K562 (cell line): ENCODE measurements around the gene C19orf67. TPM values are rescaled to one million over a fixed set of nuclear protein-coding genes. Genes with fewer than 3 reads are reported as not detected.
A peak's percentile ranks its signal among the peaks of the same experiment; 100 is the strongest.

Source experiments
- BDP1 ChIP-seq: IDR thresholded peaks from 3 replicates; pipeline ENCODE4 v1.6.1; 2011; ENCODE audit not compliant: insufficient read length, insufficient read depth
- BHLHE40 ChIP-seq: IDR thresholded peaks from 2 replicates; pipeline ENCODE4 v1.6.1; 2011; ENCODE audit warnings: low read length, improper control_type of control experiment
- CHD2 ChIP-seq: IDR thresholded peaks from 2 replicates; pipeline ENCODE4 v1.6.1; 2011; ENCODE audit warnings: low read depth, low read length
- CREB1 ChIP-seq, 2 experiments: sonication (generic) in 1 of 2; formaldehyde crosslinking in 1 of 2; IDR thresholded peaks; 2 replicates each; pipeline versions ENCODE4 v1.6.1 to v1.8.0; 2012 to 2022; ENCODE audit warnings: inconsistent platforms in 1 of 2, mild to moderate bottlenecking in 1 of 2, missing genetic modification reagents in 1 of 2, moderate library complexity in 1 of 2
- ESRRB ChIP-seq: fragments of 250-450 bp; sonication (Bioruptor Pico); IDR thresholded peaks from 2 replicates; pipeline ENCODE4 v1.5.0; 2020; ENCODE audit warnings: mild to moderate bottlenecking, moderate library complexity, borderline replicate concordance
- FIP1L1 ChIP-seq: fragments of 200-400 bp; formaldehyde crosslinking; IDR thresholded peaks from 2 replicates; pipeline ENCODE4 v1.6.1; 2018; ENCODE audit warnings: mild to moderate bottlenecking, low read depth, low read length; ENCODE audit not compliant: poor library complexity, severe bottlenecking
- GTF2E2 ChIP-seq: fragments of 200-800 bp; sonication (Bioruptor generic); IDR thresholded peaks from 2 replicates; pipeline ENCODE4 v1.6.1; 2016; ENCODE audit warnings: missing genetic modification characterization, missing compliant biosample characterization
- NONO ChIP-seq, 2 experiments: fragments of 200-400 bp in 1 of 2; fragments of 450-650 bp in 1 of 2; formaldehyde crosslinking in 1 of 2; IDR thresholded peaks; 2 replicates each; pipeline ENCODE4 v1.6.1; 2017; ENCODE audit warnings: low read depth in 2 of 2, mild to moderate bottlenecking in 2 of 2, moderate library complexity in 2 of 2, low read length in 1 of 2
- NRF1 ChIP-seq, 2 experiments: fragments of 450-650 bp; IDR thresholded peaks in 1 of 2; conservative IDR thresholded peaks in 1 of 2; 2 replicates each; pipeline ENCODE4 v1.6.1; 2014; ENCODE audit warnings: mild to moderate bottlenecking in 2 of 2
- POLR2G ChIP-seq: fragments of 200-400 bp; formaldehyde crosslinking; IDR thresholded peaks from 2 replicates; pipeline ENCODE4 v1.6.1; 2017; ENCODE audit warnings: low read depth, mild to moderate bottlenecking, antibody characterized with exemption, low read length, moderate library complexity
- RBBP5 ChIP-seq: fragments of 200-600 bp; sonication (generic); IDR thresholded peaks from 2 replicates; pipeline ENCODE4 v1.6.1; 2012; ENCODE audit warnings: borderline replicate concordance, mild to moderate bottlenecking, low read length, control low read depth, inconsistent platforms; ENCODE audit not compliant: insufficient read depth, poor library complexity, severe bottlenecking
- SIN3B ChIP-seq: fragments of 450-650 bp; IDR thresholded peaks from 2 replicates; pipeline ENCODE4 v1.6.1; 2017; ENCODE audit warnings: low read depth, mild to moderate bottlenecking, moderate library complexity
- STAT5A ChIP-seq: IDR thresholded peaks from 2 replicates; pipeline ENCODE4 v1.6.1; 2012; ENCODE audit warnings: low read length, inconsistent platforms, borderline replicate concordance
- ZFP1 ChIP-seq: fragments of 450-650 bp; formaldehyde crosslinking; IDR thresholded peaks from 2 replicates; pipeline ENCODE4 v1.4.0; 2020; ENCODE audit warnings: mild to moderate bottlenecking, mixed read lengths
- ZFX ChIP-seq: sonication (generic); formaldehyde crosslinking; IDR thresholded peaks from 2 replicates; pipeline ENCODE4 v1.8.0; 2022; ENCODE audit warnings: mild to moderate bottlenecking, missing genetic modification reagents, moderate library complexity
- ZNF197 ChIP-seq: fragments of 200-800 bp; sonication (Bioruptor generic); IDR thresholded peaks from 2 replicates; pipeline ENCODE4 v1.6.1; 2016; ENCODE audit warnings: low read depth, missing genetic modification characterization, missing compliant biosample characterization
- ZNF589 ChIP-seq: fragments of 200-800 bp; sonication (Bioruptor generic); IDR thresholded peaks from 2 replicates; pipeline ENCODE4 v1.6.1; 2016; ENCODE audit warnings: low read depth, missing genetic modification characterization, missing compliant biosample characterization
- polyA plus RNA-seq, 8 experiments: library from polyadenylated mRNA; depleted of rRNA in 4 of 8; stranded (reverse) in 5 of 8; unstranded in 3 of 8; fragments of >200 nt; fragmentation: Nextera tagmentation in 2 of 8; fragmentation: Illumina TruSeq in 1 of 8; extraction: Ambion mirVana in 2 of 8; extraction: Trizol in 1 of 8; gene quantifications; 2 replicates each; pipeline versions ENCODE4 v1.2.1 to v1.2.3, GENCODE V29; 2011 to 2014; ENCODE audit warnings: inconsistent platforms in 1 of 8, missing spikeins in 1 of 8
- total RNA-seq, 7 experiments: library from RNA; depleted of rRNA in 6 of 7; stranded (reverse); fragments of >200 nt in 6 of 7; fragmentation: Illumina TruSeq in 2 of 7; extraction: Trizol in 2 of 7; gene quantifications; 2 replicates each; pipeline versions ENCODE4 v1.2.1 to v1.2.3, GENCODE V29; 2011 to 2021; ENCODE audit warnings: low replicate concordance in 1 of 7
- TF ChIP-seq, protein P1 (sequence below), 3 experiments: fragments of 200-800 bp in 1 of 3; sonication (Bioruptor generic) in 1 of 3; sonication (generic) in 1 of 3; formaldehyde crosslinking in 1 of 3; IDR thresholded peaks; 2 replicates each; pipeline versions ENCODE4 v1.6.1 to v1.8.0; 2016 to 2022; ENCODE audit warnings: mild to moderate bottlenecking in 2 of 3, missing compliant biosample characterization in 2 of 3, missing genetic modification characterization in 2 of 3, missing genetic modification reagents in 1 of 3
- TF ChIP-seq, protein P2 (sequence below): fragments of 250-450 bp; sonication (Bioruptor Pico); IDR thresholded peaks from 2 replicates; pipeline ENCODE4 v1.8.0; 2021; ENCODE audit warnings: moderate library complexity, mild to moderate bottlenecking, inconsistent platforms
- TF ChIP-seq, protein P3 (sequence below): IDR thresholded peaks from 2 replicates; pipeline ENCODE4 v1.6.1; 2011; ENCODE audit warnings: borderline replicate concordance, low read depth, mild to moderate bottlenecking, moderate library complexity, low read length; ENCODE audit not compliant: insufficient read depth, poor library complexity, severe bottlenecking

Gene C19orf67
- total and polyA plus RNA-seq, 9 of the 15 experiments (the other 6 are each of a cell fraction or from before 2014, with no cell fraction given) = 0.29 to 1.8 (median 0.51) TPM; not detected in 3

DNA sequence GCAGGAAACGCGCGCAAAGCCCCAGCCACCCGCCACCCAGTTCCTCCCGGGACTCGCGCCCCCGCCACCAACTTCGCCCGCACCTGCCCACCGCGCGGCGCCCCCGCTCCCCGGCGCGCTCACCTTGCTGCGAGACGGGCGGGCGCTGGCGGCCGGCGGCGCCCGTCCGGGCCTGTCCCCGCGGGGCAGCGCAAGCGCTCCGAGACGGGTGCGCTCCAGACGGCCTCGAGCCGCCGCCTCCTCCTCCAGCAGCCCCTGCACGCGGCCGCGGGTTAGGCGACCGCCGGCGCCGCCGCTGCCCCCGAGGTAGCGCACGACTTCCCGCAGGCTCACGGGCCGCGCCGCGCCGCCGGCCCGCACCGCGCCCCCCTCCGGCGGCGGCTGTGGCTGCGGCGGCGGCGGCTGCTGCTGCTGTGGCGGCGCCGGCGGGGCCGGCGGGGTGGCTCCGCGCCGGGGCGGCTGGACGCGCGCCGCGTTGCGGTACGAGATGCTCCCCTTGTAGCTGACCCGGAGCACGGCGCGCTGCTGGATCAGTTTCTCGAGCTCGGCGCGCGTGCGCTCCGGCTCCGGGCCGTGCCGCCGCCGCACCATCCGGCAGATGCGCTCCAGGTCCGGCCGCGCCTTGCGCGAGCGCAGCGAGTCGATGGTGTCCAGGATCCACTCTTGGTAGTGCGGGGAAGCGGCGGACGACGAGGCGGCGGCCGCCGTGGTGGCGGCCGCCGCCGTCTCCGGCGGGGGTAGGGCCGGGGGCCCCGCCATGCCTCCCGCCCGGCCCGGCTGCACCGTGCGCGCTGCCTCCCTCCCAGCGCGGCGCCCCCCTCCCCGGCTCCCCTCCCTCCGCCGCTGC, 4.3 kb upstream of the C19orf67 start (continued):
- TF ChIP-seq, protein P1, sequence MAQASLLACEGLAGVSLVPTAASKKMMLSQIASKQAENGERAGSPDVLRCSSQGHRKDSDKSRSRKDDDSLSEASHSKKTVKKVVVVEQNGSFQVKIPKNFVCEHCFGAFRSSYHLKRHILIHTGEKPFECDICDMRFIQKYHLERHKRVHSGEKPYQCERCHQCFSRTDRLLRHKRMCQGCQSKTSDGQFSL (CRISPR knock-in tag; IDR thresholded peaks at IDR 0.05) = no peak
- TF ChIP-seq, protein P1 (tag; IDR thresholded peaks at IDR 0.05) = no peak
- TF ChIP-seq SIN3B = 0 out of 2 replicates have a peak, but pooled peaks have one; percentile 28
- no peak for TF ChIP-seq GTF2E2 (tag)
- peak; percentile 37; the same call in 1 of the 2 replicates for TF ChIP-seq ZFX (CRISPR knock-in tag)
- no peak for TF ChIP-seq CREB1 (IDR thresholded peaks at IDR 0.05)
- TF ChIP-seq CREB1 (CRISPR knock-in tag; IDR thresholded peaks at IDR 0.05) = no peak
- TF ChIP-seq RBBP5 = peak; percentile 59
- TF ChIP-seq, protein P2, sequence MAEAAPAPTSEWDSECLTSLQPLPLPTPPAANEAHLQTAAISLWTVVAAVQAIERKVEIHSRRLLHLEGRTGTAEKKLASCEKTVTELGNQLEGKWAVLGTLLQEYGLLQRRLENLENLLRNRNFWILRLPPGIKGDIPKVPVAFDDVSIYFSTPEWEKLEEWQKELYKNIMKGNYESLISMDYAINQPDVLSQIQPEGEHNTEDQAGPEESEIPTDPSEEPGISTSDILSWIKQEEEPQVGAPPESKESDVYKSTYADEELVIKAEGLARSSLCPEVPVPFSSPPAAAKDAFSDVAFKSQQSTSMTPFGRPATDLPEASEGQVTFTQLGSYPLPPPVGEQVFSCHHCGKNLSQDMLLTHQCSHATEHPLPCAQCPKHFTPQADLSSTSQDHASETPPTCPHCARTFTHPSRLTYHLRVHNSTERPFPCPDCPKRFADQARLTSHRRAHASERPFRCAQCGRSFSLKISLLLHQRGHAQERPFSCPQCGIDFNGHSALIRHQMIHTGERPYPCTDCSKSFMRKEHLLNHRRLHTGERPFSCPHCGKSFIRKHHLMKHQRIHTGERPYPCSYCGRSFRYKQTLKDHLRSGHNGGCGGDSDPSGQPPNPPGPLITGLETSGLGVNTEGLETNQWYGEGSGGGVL (CRISPR knock-in tag) = no peak
- TF ChIP-seq POLR2G = peak; percentile 68
- no peak for TF ChIP-seq CHD2
- no peak for TF ChIP-seq ESRRB (CRISPR knock-in tag)
- TF ChIP-seq STAT5A = no peak
- peak; percentile 70 to 72; a peak in 3 of 4 replicates for TF ChIP-seq NRF1 (conservative IDR thresholded peaks at IDR 0.05 in 1 of 2, IDR thresholded peaks at IDR 0.05 in 1 of 2)
- peak; percentile 34; the same call in 1 of the 2 replicates for TF ChIP-seq BHLHE40
- TF ChIP-seq, protein P3, sequence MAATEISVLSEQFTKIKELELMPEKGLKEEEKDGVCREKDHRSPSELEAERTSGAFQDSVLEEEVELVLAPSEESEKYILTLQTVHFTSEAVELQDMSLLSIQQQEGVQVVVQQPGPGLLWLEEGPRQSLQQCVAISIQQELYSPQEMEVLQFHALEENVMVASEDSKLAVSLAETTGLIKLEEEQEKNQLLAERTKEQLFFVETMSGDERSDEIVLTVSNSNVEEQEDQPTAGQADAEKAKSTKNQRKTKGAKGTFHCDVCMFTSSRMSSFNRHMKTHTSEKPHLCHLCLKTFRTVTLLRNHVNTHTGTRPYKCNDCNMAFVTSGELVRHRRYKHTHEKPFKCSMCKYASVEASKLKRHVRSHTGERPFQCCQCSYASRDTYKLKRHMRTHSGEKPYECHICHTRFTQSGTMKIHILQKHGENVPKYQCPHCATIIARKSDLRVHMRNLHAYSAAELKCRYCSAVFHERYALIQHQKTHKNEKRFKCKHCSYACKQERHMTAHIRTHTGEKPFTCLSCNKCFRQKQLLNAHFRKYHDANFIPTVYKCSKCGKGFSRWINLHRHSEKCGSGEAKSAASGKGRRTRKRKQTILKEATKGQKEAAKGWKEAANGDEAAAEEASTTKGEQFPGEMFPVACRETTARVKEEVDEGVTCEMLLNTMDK = peak; percentile 55
- TF ChIP-seq ZNF197 (CRISPR knock-in tag) = peak; percentile 37; the same call in 1 of the 2 replicates
- peak; percentile 29 for TF ChIP-seq FIP1L1
- TF ChIP-seq NONO (IDR thresholded peaks at IDR 0.05; ENCODE audit: low read depth in 2 of 2, low read length in 1 of 2) = 0 out of 4 replicates have a peak, but pooled peaks of 1 of the 2 experiments have one; percentile 69
- TF ChIP-seq ZNF589 (CRISPR knock-in tag) = no peak
- no peak for TF ChIP-seq ZFP1 (CRISPR knock-in tag)
- no peak for TF ChIP-seq BDP1
